D721Med (cell line): ENCODE results near the gene CHRFAM7A.
"Not testable (repeated sequence)": the region's sequence is repeated elsewhere in the genome, so short reads cannot be mapped to it uniquely, and the experiment has no call there.

Experiments used
- DNase-seq: peaks from one replicate; pipeline ENCODE4 v3.0.0; 2011; ENCODE audit warnings: low spot score; ENCODE audit not compliant: insufficient read length
- FAIRE-seq: peaks from 2 replicates; lab custom pipeline; 2011; peaks lifted over from hg19 to GRCh38; lab: Jason Lieb, UNC

Gene CHRFAM7A

GRCh38 chr15:30392766-30393663, at the start of gene CHRFAM7A:
TSS of gene CHRFAM7A (minus strand) at chr15:30393540. CDS start at chr15:30383351, 10,189 bp downstream.
- DNase-seq, FAIRE-seq: not testable (repeated sequence)

GRCh38 chr15:30438348-30438747, 45.0 kb upstream of the CHRFAM7A start:
- not testable (repeated sequence) for FAIRE-seq, DNase-seq

- not testable (repeated sequence) for DNase-seq, FAIRE-seq
These were observed 42.5 kb upstream of the CHRFAM7A start for GRCh38 chr15:30435878-30436277.

GRCh38 chr15:30420723-30421122, 27.4 kb upstream of the CHRFAM7A start:
- not testable (repeated sequence) for DNase-seq, FAIRE-seq

- not testable (repeated sequence) for FAIRE-seq, DNase-seq
These were observed 20.8 kb upstream of the CHRFAM7A start, which contains the start of gene GOLGA8R for GRCh38 chr15:30414160-30414559. TSS of gene GOLGA8R (minus strand) at chr15:30414260. CDS start at chr15:30414162, 98 bp downstream.

- not testable (repeated sequence) for DNase-seq, FAIRE-seq
These were observed 14.3 kb upstream of the CHRFAM7A start for GRCh38 chr15:30407636-30408035.

GRCh38 chr15:30398988-30399387, 5.6 kb upstream of the CHRFAM7A start:
- FAIRE-seq, DNase-seq: not testable (repeated sequence)

- FAIRE-seq, DNase-seq: not testable (repeated sequence)
These were observed 288 bp upstream of the CHRFAM7A start for GRCh38 chr15:30393664-30393991.

- DNase-seq, FAIRE-seq: not testable (repeated sequence)
These were observed 6.9 kb downstream of the CHRFAM7A start for GRCh38 chr15:30386318-30386887.

- not testable (repeated sequence) for FAIRE-seq, DNase-seq
These were observed 16.3 kb downstream of the CHRFAM7A start for GRCh38 chr15:30377082-30377413.

GRCh38 chr15:30376375-30377081, 16.8 kb downstream of the CHRFAM7A start:
- not testable (repeated sequence) for DNase-seq, FAIRE-seq

- FAIRE-seq, DNase-seq: not testable (repeated sequence)
These were observed 17.5 kb downstream of the CHRFAM7A start for GRCh38 chr15:30375872-30376271.

- not testable (repeated sequence) for FAIRE-seq, DNase-seq
These were observed 18.5 kb downstream of the CHRFAM7A start for GRCh38 chr15:30374862-30375261.

GRCh38 chr15:30368271-30368670, 25.1 kb downstream of the CHRFAM7A start:
- not testable (repeated sequence) for DNase-seq, FAIRE-seq

- not testable (repeated sequence) for FAIRE-seq
These were observed 26.1 kb downstream of the CHRFAM7A start for GRCh38 chr15:30367246-30367645.

GRCh38 chr15:30361404-30361803, 31.9 kb downstream of the CHRFAM7A start:
- not testable (repeated sequence) for FAIRE-seq, DNase-seq

More at GRCh38 chr15:30367246-30367645, 26.1 kb downstream of the CHRFAM7A start:
- not testable (repeated sequence) for DNase-seq

- peak; percentile 16 for FAIRE-seq
These were observed 32.4 kb downstream of the CHRFAM7A start for GRCh38 chr15:30360990-30361389.

GRCh38 chr15:30355043-30355442, 38.3 kb downstream of the CHRFAM7A start:
- DNase-seq, FAIRE-seq: not testable (repeated sequence)

More at GRCh38 chr15:30360990-30361389, 32.4 kb downstream of the CHRFAM7A start:
- DNase-seq, result not testable (repeated sequence)

GRCh38 chr15:30349803-30350202, 43.5 kb downstream of the CHRFAM7A start:
- FAIRE-seq, DNase-seq: not testable (repeated sequence)

GRCh38 chr15:30336584-30336983, 56.8 kb downstream of the CHRFAM7A start:
- DNase-seq, FAIRE-seq: not testable (repeated sequence)
